Measurements from ENCODE around the gene ABI1.
"Not testable (repeated sequence)": the region's sequence is repeated elsewhere in the genome, so short reads cannot be mapped to it uniquely, and the experiment has no call there.

The ABI1 gene

DNA sequence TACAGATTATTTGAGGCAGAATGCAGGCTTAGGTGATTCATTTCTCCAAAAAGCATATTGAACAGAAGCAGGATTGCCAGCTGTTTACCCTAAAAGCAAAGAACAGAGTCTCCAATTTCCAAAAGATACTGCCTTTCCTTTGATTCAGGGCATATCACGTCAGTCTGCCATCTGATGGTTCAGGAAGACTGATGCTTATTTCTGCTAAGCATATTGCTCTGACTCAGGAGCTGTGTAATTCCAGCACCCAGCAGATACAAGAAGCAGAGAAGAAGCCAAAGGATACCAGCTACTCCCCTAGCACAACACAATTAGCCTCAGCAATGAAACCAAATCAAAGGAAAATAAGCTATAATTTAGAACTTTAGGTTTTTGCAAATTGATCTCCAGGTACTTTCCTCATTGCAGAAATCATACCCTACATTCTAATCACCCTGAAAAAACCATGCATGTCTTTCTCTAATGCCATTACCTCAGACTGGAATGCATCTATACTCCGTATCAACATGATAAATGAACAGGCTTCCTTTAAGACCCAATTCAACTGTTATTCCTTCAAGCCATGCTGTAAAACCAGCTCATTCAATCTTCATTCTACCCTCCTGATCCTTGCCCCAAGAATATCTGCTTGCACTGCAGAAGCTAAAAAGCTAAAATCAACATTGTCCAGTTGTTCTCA, 55.1 kb downstream of the ABI1 start:
- no peak for DNase-seq (ENCODE audit: low read depth, low spot score)

DNA sequence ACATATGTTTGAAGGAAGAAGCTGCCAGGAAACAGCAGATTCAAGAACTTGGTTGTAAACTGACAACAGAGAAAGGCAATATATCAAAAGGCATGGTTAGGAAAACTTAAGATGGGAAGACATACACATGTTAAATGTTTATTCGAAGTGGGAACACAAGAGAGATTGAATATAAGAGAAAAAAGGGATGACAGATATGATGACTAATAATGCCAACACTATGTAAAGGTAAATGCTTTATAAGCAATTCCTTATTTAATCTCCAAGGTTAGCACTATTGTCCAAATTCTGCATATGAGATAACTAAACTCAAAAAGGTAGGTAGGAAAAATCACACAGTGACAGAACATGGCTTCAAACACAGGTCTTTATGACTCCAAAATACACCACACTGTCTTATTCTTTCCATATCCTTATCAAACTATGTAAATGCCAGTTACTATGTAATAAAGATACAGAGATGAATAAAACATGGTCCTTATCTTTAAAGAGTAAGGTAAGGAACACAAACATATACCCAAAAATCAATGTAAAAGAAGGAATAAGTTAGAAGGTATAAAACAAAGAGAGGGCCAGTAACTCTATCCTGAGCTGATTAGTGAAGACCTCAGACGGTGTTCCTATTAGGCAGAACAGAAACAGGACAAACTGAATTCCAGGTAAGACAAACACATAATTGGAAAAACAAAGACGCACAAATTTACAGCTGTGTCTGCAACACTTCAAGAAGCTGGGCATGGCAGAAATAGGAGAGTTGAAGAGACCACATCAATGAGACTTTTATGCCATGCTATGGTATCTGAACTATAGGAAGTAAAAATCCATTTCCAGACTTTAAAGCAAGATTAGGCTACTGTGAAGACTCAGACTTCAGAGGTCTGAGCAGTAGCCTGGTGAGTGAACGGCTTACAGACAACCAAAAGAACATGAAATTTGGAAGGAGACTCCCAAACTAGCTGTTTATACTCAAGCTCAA, 56.1 kb downstream of the ABI1 start:
- DNase-seq (ENCODE audit: low read depth, low spot score): no peak

DNA sequence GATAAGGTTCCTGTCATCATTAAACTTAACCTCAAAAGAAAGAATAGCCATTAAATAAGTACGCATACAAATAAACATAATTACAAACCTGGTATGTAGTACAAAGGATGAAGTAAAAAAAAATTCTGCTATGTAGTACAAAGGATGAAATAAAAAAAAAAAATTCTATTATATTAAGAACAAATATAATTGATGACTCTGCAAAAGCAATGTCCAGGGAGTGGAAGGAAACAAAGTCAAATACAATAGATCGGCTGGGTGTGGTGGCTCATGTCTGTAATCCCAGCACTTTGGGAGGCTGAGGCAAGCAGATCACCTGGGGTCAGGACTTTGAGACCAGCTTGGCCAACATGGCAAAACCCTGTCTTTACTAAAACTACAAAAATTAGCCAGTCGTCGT, 56.9 kb downstream of the ABI1 start:
- DNase-seq (ENCODE audit: low read depth, low spot score): no peak

DNA sequence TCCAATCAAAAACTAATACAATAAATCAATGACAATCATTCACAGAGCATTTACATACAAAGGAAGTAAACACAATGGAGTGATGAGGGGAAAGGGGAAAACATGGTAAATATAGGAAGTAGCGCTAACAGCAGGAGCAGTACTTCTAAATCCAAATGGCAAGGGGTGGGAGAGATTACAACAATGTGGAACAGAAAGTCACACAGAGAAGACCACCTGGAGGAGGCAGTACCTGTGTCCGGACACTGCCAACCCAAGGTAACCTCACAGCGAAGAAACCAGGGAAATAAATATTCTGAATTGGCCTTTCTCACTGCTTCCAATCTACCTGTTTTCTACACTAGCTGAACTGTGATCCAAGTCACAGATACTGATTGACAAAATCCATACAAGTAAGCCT, 58.2 kb downstream of the ABI1 start:
- no peak for DNase-seq (ENCODE audit: low read depth, low spot score)

DNA sequence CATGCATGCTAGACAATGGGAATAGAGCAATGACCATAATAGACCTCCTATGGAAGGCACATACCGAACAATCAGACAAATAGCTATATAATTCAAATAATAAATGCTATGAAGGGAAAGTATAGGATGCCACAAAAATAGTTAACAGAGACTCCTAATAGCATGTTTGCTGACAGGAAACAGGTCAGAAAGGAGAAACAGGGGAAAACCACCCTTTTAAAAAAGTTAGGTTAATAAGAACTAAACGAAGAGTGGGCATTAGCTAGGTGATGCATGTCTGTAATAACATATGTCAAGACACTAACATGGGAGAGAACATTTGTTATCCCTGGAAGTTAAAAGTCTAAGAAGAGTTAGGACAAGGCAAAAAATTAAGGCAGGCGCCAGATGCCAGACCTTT, 58.9 kb downstream of the ABI1 start:
- DNase-seq (ENCODE audit: low read depth, low spot score): no peak

DNA sequence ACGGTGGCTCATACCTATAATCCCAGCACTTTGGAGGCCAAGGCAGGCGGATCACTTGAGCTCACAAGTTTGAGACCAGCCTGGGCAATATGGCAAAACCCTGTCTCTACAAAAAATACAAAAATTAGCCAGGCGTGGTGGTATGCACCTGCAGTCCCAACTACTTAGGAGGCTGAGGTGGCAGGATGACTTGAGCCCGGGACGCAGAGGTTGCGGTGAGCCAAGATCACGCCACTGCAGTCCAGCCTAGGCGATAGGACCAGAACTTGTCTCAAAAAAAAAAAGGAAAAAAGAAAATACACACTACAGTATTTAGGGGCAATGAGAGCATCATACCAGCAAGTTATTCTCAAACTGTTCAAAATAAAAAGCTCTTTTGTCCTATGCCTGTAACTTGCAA, 59.5 kb downstream of the ABI1 start:
- no peak for DNase-seq (ENCODE audit: low read depth, low spot score)

DNA sequence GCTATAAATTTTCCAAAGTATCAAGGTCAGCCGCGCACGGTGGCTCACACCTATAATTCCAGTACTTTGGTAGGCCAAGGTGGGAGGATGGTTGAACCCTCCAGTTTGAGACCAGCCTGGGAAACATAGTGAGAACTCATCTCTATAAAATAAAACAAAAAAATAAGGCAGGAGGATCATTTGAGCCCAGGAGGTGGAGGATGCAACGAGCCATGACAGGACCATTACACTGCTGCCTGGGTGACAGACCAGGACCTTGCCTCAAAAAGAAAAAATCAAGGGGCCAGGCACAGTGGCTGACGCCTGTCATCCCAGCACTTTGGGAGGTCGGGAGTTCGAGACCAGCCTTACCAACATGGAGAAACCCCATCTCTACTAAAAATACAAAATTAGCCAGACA, 60.3 kb downstream of the ABI1 start:
- DNase-seq (ENCODE audit: low read depth, low spot score): no peak

DNA sequence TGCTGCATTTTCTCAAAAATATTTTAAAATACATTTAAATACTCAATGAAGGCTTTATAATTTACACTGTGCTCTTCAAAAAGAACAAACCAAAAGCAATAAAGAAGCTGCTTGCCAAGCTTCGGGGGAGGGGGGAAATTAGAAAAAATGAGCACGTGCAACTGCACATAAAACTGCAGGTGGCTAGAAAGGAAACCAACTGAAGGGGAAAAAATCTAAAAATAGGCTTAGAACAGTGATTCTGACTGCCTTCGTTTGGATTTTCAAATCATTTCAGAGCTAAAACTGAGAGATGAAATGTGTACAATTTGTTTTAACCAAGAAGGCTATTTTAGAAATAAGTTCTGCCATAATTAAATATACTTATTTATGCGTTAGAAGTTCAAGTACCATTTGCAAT, 61.4 kb downstream of the ABI1 start:
- DNase-seq (ENCODE audit: low read depth, low spot score): no peak

DNA sequence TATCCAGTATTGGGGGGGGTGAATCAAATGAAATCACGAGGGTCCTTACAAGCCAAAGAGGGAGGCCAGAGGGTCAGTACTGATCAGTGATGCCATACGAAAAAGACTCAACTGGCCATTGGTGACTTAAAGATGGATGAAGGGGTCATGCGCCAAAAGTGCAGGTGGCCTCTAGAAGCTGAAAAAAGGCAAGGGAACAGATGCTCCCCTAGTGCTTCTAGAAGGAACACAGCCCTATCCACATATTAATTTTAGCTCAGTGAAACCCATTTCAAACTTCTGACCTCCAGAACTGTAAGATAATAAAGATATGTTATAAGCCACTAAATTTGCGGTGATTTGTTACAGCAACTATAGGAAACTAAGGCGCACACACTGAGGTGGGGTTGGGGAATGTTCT, 62.5 kb downstream of the ABI1 start:
- DNase-seq (ENCODE audit: low read depth, low spot score): no peak

DNA sequence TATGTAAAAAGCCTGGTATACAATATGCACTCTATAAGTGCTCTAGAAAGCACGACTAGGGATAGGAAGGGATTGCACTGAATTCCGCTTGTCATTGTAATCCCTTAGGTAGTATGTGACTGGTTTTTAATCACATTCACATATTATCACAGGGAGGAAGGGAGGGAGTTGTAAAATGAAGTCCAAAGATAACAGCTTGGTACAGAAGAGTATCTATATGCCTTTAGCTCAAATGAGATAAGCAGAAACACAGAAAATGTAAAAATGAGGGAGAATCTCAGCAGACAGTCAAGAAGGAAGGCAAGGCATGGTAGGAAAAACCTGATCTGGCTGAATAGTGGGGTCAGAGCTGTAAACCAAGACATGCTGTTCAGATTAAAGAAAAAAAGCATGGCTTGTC, 63.4 kb downstream of the ABI1 start:
- DNase-seq (ENCODE audit: low read depth, low spot score): no peak

DNA sequence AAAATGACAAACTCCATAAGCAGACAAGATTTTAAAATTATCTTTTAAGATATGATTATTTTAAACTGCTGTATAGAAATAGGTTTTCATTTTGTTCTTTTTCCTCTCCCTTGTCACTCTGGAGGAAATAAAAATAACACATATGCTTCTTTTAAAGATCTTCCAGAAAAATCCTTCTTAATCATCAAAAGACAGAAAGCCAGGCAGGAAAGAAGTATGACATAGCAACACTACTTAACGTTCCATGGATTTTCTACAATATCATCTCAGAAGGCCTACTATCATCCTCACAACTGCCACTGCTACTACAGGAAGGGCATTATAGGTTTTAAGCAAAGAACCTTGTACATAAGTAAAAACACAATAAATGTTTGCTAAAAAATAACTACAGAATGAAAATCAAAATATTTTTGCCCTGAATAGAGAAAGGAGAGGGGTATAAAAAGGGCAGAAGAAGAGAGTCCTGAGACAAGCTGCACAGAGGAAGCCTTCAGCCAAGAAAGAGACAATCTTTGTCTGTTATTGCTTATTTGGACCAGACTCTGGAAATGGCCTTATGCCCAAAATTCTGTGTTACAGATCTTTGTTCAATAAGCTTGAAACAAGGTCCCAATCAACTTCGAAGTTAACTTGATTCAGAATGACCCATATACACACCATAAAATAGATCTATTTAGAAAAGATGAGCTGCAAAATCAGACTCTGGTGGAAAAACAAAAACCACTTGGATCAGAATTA, 67.8 kb downstream of the ABI1 start:
- no peak for DNase-seq (ENCODE audit: low read depth, low spot score)

DNA sequence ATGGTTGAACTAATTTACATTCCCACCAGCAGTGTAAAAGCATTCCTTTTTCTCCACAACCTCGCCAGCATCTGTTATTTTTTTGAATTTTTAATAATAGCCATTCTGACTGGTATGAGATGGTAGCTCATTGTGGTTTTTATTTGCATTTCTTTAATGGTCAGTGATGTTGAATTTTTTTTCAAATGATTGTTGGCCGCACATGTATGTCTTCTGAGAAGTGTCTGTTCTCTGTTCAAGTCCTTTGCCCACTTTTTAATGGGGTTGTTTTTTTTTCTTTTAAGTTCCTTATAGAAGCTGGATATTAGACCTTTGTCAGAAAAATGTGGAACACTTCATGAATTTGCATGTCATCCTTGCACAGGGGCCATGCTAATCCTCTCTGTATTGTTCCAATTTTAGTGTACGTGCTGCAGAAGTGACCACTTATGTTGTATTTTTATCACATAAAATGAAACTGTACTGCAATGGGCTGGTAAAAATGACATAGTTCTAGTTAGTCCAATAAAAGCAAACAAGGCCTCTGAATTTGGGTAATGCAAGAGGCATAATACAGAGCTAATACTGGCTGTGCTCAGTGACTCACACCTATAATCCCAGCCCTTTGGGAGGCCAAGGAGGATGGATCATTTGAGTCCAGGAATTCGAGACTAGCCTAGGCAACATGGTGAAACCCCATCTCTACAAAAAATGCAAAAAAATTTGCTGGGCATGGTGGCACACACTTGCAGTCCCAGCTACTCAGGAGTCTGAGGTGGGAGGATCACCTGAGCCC, 70.3 kb downstream of the ABI1 start:
- no peak for DNase-seq (ENCODE audit: low read depth, low spot score)

DNA sequence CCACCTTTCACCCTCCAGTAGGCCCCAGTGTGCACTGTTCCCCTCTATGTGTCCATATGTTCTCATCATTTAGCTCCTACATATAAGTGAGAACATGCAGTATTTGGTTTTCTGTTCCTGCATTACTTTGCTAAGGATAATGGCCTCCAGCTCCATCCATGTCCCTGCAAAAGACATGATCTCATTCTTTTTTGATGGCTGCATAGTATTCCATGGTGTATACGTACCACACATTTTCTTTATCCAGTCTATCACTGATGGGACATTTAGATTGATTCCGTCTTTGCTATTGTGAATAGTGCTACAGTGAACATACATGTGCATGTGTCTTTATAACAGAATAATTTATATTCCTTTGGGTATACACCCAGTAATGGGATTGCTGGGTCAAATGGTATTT, 71.0 kb downstream of the ABI1 start:
- not testable (repeated sequence) for DNase-seq (ENCODE audit: low read depth, low spot score)

DNA sequence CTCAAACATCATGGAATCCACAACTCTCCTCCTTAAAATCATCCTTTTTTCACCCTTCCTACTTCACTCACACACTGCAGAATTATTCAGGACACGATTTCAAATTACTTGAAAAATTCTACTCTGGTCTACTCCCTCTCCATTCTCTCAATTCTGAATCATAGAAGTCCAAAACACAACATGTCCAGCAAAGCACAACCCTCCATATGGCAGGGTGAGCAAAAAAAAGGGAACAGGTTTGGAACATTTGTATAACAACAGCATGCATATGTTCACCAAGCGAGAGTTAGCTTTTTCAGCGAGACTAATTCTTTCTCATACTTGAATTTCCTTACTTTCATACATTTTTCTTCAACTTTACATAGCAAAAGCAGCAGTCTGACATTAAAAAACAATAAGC, 73.4 kb downstream of the ABI1 start:
- DNase-seq (ENCODE audit: low read depth, low spot score): no peak

DNA sequence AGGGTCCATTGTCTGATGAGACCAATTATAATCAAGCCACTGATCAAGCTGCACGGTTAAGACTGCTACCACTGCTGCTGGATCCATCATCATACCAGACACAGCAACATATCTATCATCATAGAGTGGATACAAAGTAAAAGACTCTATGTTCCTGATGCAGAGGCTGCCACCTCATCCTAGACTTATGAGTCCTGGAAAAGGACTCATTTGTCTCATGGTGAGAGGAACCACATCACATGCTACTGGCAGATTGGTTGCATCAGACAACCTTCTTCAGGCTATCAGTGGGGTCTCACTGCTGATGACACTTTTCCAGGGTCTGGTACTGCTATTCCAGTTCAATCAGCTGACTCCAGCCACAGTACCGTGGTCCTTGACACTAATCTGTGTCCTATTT, 79.0 kb downstream of the ABI1 start:
- DNase-seq (ENCODE audit: low read depth, low spot score): no peak

DNA sequence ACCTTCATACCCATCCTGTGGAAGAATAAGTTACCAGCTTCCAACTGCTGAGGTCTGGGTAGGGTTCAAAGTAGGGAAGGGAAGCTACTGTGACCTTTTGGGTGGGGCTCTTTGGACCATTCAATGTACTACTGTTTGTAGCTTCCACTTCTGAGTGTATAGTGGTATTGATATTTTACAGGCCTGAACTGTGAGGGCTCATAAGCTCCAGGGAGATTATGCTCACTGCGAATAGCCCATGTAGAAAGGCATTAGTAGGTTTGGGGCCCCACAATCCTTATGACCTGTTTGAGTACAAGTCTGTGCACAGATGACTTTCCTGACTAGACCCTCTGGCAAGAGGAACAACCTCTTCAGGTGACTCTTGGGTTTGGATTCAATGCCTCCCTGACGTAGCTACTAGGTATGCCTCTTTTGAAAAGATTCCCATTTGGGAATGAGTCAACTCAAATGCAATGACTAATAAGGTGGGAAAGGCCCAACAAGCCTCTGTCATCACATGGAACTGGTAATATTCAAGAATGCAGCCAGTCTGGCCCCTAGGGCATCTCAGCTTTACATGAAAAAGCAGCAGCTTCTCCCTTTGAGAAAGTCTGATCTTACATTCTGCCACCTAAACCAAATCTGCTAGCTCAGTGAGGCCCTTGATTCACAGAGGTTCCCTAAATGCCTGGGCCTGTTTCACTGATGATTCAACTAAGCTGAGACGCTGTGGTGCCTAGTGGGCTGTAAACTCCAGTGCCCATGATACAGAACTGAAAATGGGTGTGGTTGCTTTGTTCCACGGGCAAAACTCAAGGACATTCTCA, 79.8 kb downstream of the ABI1 start:
- no peak for DNase-seq (ENCODE audit: low read depth, low spot score)

DNA sequence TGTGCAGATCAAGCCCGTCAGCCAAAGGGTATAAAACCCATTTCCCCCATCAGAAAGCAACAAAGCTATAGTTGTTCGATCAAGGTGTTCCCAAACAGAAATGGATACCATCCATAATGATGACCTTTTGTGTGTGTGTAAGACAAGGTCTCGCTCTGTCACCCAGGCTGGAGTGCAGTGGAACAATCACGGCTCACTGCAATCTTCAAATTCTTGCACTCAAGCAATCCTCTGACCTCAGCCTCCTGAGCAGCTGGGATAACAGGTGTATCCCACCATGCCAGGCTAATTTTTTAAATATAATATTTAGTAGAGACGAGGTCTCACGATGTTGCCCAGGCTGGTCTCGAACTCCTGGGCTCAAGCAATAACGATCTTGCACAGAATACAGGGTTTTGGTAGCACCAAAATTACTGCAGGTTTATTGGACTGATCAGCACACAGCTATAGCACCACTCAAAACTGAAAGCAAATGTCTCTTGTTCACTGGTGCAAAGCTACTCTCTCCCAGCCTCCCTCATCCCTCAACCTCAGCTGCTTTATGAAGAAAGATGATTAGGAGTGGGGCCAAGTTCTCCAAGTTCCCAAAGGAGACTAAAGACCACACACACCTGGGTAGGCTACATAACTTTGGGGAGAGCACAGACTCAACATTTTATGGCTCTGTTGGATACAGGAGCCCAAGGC, 80.5 kb downstream of the ABI1 start:
- DNase-seq (ENCODE audit: low read depth, low spot score): no peak

DNA sequence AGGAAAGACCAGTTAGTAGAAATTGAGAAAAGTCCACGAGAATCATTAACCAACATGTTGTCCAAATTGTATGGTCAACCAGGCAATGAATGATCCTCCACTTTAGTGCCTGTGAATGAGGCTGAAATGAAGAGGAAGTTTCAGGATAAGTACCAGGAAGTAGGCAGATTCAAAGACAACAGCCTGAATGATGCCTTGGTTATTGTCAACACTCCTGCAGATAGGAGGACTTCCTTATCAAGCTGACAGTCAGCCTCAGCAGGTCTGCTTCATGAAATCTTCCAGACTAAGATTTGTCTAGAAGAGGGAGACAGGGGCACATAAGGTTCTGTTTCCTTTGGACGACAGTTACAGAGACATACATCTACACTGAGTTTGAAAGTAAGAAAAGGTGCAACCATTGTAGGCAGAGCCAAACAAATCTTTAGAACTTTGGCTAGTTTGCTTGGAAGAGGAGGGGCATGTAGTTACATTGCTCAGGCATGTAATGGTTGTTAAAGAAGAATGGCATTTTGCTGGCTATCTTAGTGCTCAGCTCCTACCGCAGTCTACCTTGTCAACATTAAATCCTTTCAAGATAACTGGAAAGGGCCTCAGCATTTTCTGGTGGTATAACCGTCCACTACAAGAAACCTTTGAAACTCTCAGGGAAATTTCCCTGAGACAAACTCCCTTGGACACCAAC, 81.4 kb downstream of the ABI1 start:
- no peak for DNase-seq (ENCODE audit: low read depth, low spot score)

DNA sequence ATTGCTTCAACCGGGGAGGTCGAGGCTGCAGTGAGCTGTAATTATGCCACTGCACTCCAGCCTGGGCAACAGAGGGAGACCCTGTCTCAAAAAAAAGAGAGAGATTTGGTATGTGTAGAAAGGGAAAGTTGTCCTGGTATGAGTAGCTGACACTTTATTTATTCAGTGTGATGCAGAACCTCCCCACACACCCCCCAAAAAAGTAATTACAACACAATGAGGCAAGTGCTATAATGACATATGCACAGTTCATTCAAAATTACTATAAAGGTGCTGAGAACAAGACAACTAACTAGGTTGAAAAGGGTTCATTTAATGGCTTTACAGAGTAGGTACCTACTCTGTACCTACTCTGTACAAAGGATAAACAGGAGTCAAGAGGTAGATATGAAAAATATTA, 83.1 kb downstream of the ABI1 start:
- DNase-seq (ENCODE audit: low read depth, low spot score): no peak

DNA sequence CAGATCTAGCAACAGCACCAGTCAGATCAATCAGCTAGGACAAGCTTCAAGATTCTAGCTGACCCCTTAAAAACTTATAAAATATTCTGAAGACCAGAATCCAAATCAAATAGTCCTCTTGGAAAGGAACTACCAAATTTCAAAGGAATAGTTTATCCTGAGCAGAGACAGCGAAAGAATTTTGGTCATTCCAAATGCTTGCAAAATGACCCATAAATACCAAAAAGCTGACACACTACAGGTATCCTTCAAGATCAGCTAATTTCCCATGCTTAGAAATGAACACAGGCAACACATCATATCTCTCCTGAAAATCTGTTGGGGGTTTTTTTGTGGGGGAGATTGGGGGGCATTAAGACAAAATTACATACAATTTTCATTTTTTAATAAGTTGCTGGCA, 84.5 kb downstream of the ABI1 start:
- DNase-seq (ENCODE audit: low read depth, low spot score): no peak
